Lower lobe of right lung (tissue), 2 donors: ENCODE measurements around the gene IGFBP7. TPM values are rescaled to one million over a fixed set of nuclear protein-coding genes. Genes with fewer than 3 reads are reported as not detected.

Source experiments
- ATAC-seq, 2 donors: fragments of 200-7000 bp; cut with Tn5 transposase; one replicate each; pipeline ENCODE4 v1.9.1; 2020 to 2022; ENCODE audit warnings: mild to moderate bottlenecking in 2 of 2, moderate library complexity in 2 of 2
- DNase-seq: peaks from one replicate; pipeline ENCODE4 v3.0.0-alpha.2; 2020
- H3K27ac ChIP-seq: fragments of 200-600 bp; one replicate; pipeline ENCODE4 v1.8.0; 2022
- H3K27me3 ChIP-seq: fragments of 200-600 bp; one replicate; pipeline ENCODE4 v1.8.0; 2022; ENCODE audit warnings: low read depth
- H3K36me3 ChIP-seq: fragments of 200-600 bp; one replicate; pipeline ENCODE4 v1.8.0; 2022; ENCODE audit warnings: mild to moderate bottlenecking
- H3K4me1 ChIP-seq: fragments of 200-600 bp; one replicate; pipeline ENCODE4 v1.8.0; 2022
- H3K4me3 ChIP-seq: fragments of 200-600 bp; one replicate; pipeline ENCODE4 v1.8.0; 2022; ENCODE audit warnings: mild to moderate bottlenecking
- H3K9me3 ChIP-seq: fragments of 200-600 bp; one replicate; pipeline ENCODE4 v1.8.0; 2022
- CTCF ChIP-seq: fragments of 200-600 bp; IDR thresholded peaks from one replicate; pipeline ENCODE4 v1.8.0; 2022; ENCODE audit warnings: antibody characterized with exemption, mild to moderate bottlenecking
- intact Hi-C: fragments of 100-400 bp; cut with DNase I; formaldehyde crosslinking; loops from one replicate; pipeline ENCODE4 v1.11.0; 2022
- total RNA-seq: library from RNA; stranded (reverse); fragmentation: NEBNext Ultra II Directional; extraction: Animal tissue kit (Norgen Biotek cat#: 25700); gene quantifications from one replicate; pipeline ENCODE4 v1.2.1, GENCODE V29; 2021
- donor health status: DM: no; HTN: yes; CAD: no; lungs with severe emphysema.

IGFBP7 gene
- total RNA-seq, 1 donor from 2014 or later = 322 TPM

- Histone ChIP-seq H3K4me3 (no peak overlapping the region), H3K36me3 (peaks cover 19% of the 10 kb centered on the region), H3K27ac (no peak overlapping the region), H3K4me1 (peaks cover 35% of the 10 kb centered on the region), H3K9me3 (no peaks in the 10 kb centered on the region), H3K27me3 (no peaks in the 10 kb centered on the region)
- no peak for TF ChIP-seq CTCF
- DNase-seq = no peak
- no peak for ATAC-seq
- intact Hi-C loops = no loop called here
Observed at GRCh38 chr4:56981795-56982201, 128.4 kb downstream of the IGFBP7 start.

Other genes with a start within 250 kb of the IGFBP7 start
- 39.5 TPM for gene REST, start 202.5 kb downstream of the IGFBP7 start, total RNA-seq
- 14.9 TPM for gene NOA1, start 132.8 kb downstream of the IGFBP7 start, total RNA-seq
- 67.8 TPM for gene POLR2B, start 131.5 kb downstream of the IGFBP7 start, total RNA-seq